ENCODE measurements around the gene GPR35.

Gene GPR35

GRCh38 chr2:240624950-240625621 is at the start of gene GPR35:
Gene GPR35, plus strand, starts transcription at chr2:240625480. Its CDS starts 4,473 bp downstream, at chr2:240629953.
- no peak within 1 kb of the TSS for H3K9ac ChIP-seq (ENCODE audit: low read depth in 1 of 2, low read length in 2 of 2)
- H3K9me3 ChIP-seq (ENCODE audit: control insufficient read depth in 2 of 2, low read length in 2 of 2), result no peaks in the 10 kb centered on the region
- H3K36me3 ChIP-seq (ENCODE audit: control insufficient read depth in 2 of 2, insufficient read depth in 2 of 2, low read length in 2 of 2), result peaks cover 7 to 15% of the 10 kb centered on the region in 2 donors
- H3K4me1 ChIP-seq (ENCODE audit: control insufficient read depth in 2 of 2, insufficient read depth in 2 of 2, low read length in 2 of 2), result peaks cover 10 to 11% of the 10 kb centered on the region in 2 donors
- H3K27ac ChIP-seq (ENCODE audit: low read depth in 2 of 2, low read length in 2 of 2), result peak within 1 kb of the TSS in 1 of 2 donors; percentile 67
- H3K4me3 ChIP-seq (ENCODE audit: low read length in 2 of 2), result peak within 1 kb of the TSS in 1 of 2 donors; percentile 20
- H3K27me3 ChIP-seq (ENCODE audit: control insufficient read depth in 2 of 2, insufficient read depth in 2 of 2, low read length in 2 of 2), result no peaks in the 10 kb centered on the region

- H3K27ac ChIP-seq (ENCODE audit: low read depth in 2 of 2, low read length in 2 of 2), result no peak overlapping the region
- no peaks in the 10 kb centered on the region for H3K9me3 ChIP-seq (ENCODE audit: control insufficient read depth in 2 of 2, low read length in 2 of 2)
- peaks cover 35 to 41% of the 10 kb centered on the region in 2 donors for H3K36me3 ChIP-seq (ENCODE audit: control insufficient read depth in 2 of 2, insufficient read depth in 2 of 2, low read length in 2 of 2)
- H3K4me3 ChIP-seq (ENCODE audit: low read length in 2 of 2), result no peak overlapping the region
- H3K4me1 ChIP-seq (ENCODE audit: control insufficient read depth in 2 of 2, insufficient read depth in 2 of 2, low read length in 2 of 2), result peaks cover 3 to 19% of the 10 kb centered on the region in 2 donors
- no peak overlapping the region for H3K9ac ChIP-seq (ENCODE audit: low read depth in 1 of 2, low read length in 2 of 2)
- H3K27me3 ChIP-seq (ENCODE audit: control insufficient read depth in 2 of 2, insufficient read depth in 2 of 2, low read length in 2 of 2), result no peaks in the 10 kb centered on the region
These were observed 49.2 kb upstream of the GPR35 start for GRCh38 chr2:240576036-240576435.

- Histone ChIP-seq H3K27ac (ENCODE audit: low read depth in 2 of 2, low read length in 2 of 2) (no peak overlapping the region), H3K4me1 (ENCODE audit: control insufficient read depth in 2 of 2, insufficient read depth in 2 of 2, low read length in 2 of 2) (peaks cover 3 to 17% of the 10 kb centered on the region in 2 donors)
These were observed 48.7 kb upstream of the GPR35 start for GRCh38 chr2:240576436-240577205.

GRCh38 chr2:240577281-240578109 is 47.8 kb upstream of the GPR35 start:
- H3K9me3 ChIP-seq (ENCODE audit: control insufficient read depth in 2 of 2, low read length in 2 of 2), result no peaks in the 10 kb centered on the region
- no peaks in the 10 kb centered on the region for H3K27me3 ChIP-seq (ENCODE audit: control insufficient read depth in 2 of 2, insufficient read depth in 2 of 2, low read length in 2 of 2)
- peaks cover 3 to 17% of the 10 kb centered on the region in 2 donors for H3K4me1 ChIP-seq (ENCODE audit: control insufficient read depth in 2 of 2, insufficient read depth in 2 of 2, low read length in 2 of 2)
- H3K9ac ChIP-seq (ENCODE audit: low read depth in 1 of 2, low read length in 2 of 2), result no peak overlapping the region
- H3K27ac ChIP-seq (ENCODE audit: low read depth in 2 of 2, low read length in 2 of 2), result no peak overlapping the region
- H3K36me3 ChIP-seq (ENCODE audit: control insufficient read depth in 2 of 2, insufficient read depth in 2 of 2, low read length in 2 of 2), result peaks cover 33 to 41% of the 10 kb centered on the region in 2 donors
- H3K4me3 ChIP-seq (ENCODE audit: low read length in 2 of 2), result no peak overlapping the region

More at GRCh38 chr2:240576436-240577205, 48.7 kb upstream of the GPR35 start:
- Histone ChIP-seq H3K9ac (ENCODE audit: low read depth in 1 of 2, low read length in 2 of 2) (no peak overlapping the region), H3K27me3 (ENCODE audit: control insufficient read depth in 2 of 2, insufficient read depth in 2 of 2, low read length in 2 of 2) (no peaks in the 10 kb centered on the region), H3K36me3 (ENCODE audit: control insufficient read depth in 2 of 2, insufficient read depth in 2 of 2, low read length in 2 of 2) (peaks cover 35 to 41% of the 10 kb centered on the region in 2 donors), H3K9me3 (ENCODE audit: control insufficient read depth in 2 of 2, low read length in 2 of 2) (no peaks in the 10 kb centered on the region), H3K4me3 (ENCODE audit: low read length in 2 of 2) (no peak overlapping the region)

- H3K27ac ChIP-seq (ENCODE audit: low read depth in 2 of 2, low read length in 2 of 2), result no peak overlapping the region
- peaks cover 3 to 17% of the 10 kb centered on the region in 2 donors for H3K4me1 ChIP-seq (ENCODE audit: control insufficient read depth in 2 of 2, insufficient read depth in 2 of 2, low read length in 2 of 2)
- H3K9ac ChIP-seq (ENCODE audit: low read depth in 1 of 2, low read length in 2 of 2), result no peak overlapping the region
- no peak overlapping the region for H3K4me3 ChIP-seq (ENCODE audit: low read length in 2 of 2)
- no peaks in the 10 kb centered on the region for H3K9me3 ChIP-seq (ENCODE audit: control insufficient read depth in 2 of 2, low read length in 2 of 2)
- peaks cover 33 to 41% of the 10 kb centered on the region in 2 donors for H3K36me3 ChIP-seq (ENCODE audit: control insufficient read depth in 2 of 2, insufficient read depth in 2 of 2, low read length in 2 of 2)
- no peaks in the 10 kb centered on the region for H3K27me3 ChIP-seq (ENCODE audit: control insufficient read depth in 2 of 2, insufficient read depth in 2 of 2, low read length in 2 of 2)
These were observed 47.2 kb upstream of the GPR35 start for GRCh38 chr2:240578110-240578450.

- Histone ChIP-seq H3K9me3 (ENCODE audit: control insufficient read depth in 2 of 2, low read length in 2 of 2) (no peaks in the 10 kb centered on the region), H3K36me3 (ENCODE audit: control insufficient read depth in 2 of 2, insufficient read depth in 2 of 2, low read length in 2 of 2) (peaks cover 33 to 43% of the 10 kb centered on the region in 2 donors), H3K4me3 (ENCODE audit: low read length in 2 of 2) (no peak overlapping the region), H3K4me1 (ENCODE audit: control insufficient read depth in 2 of 2, insufficient read depth in 2 of 2, low read length in 2 of 2) (peaks cover 3 to 17% of the 10 kb centered on the region in 2 donors), H3K27me3 (ENCODE audit: control insufficient read depth in 2 of 2, insufficient read depth in 2 of 2, low read length in 2 of 2) (no peaks in the 10 kb centered on the region), H3K9ac (ENCODE audit: low read depth in 1 of 2, low read length in 2 of 2) (no peak overlapping the region), H3K27ac (ENCODE audit: low read depth in 2 of 2, low read length in 2 of 2) (no peak overlapping the region)
These were observed 46.8 kb upstream of the GPR35 start for GRCh38 chr2:240578488-240578887.

GRCh38 chr2:240579071-240579762 is 46.1 kb upstream of the GPR35 start:
- Histone ChIP-seq H3K9me3 (ENCODE audit: control insufficient read depth in 2 of 2, low read length in 2 of 2) (no peaks in the 10 kb centered on the region), H3K27me3 (ENCODE audit: control insufficient read depth in 2 of 2, insufficient read depth in 2 of 2, low read length in 2 of 2) (no peaks in the 10 kb centered on the region), H3K27ac (ENCODE audit: low read depth in 2 of 2, low read length in 2 of 2) (peak overlapping the region in 1 of 2 donors; percentile 68), H3K4me1 (ENCODE audit: control insufficient read depth in 2 of 2, insufficient read depth in 2 of 2, low read length in 2 of 2) (peaks cover 3 to 17% of the 10 kb centered on the region in 2 donors), H3K9ac (ENCODE audit: low read depth in 1 of 2, low read length in 2 of 2) (no peak overlapping the region), H3K4me3 (ENCODE audit: low read length in 2 of 2) (no peak overlapping the region), H3K36me3 (ENCODE audit: control insufficient read depth in 2 of 2, insufficient read depth in 2 of 2, low read length in 2 of 2) (peaks cover 29 to 39% of the 10 kb centered on the region in 2 donors)

- Histone ChIP-seq H3K36me3 (ENCODE audit: control insufficient read depth in 2 of 2, insufficient read depth in 2 of 2, low read length in 2 of 2) (peaks cover 21 to 31% of the 10 kb centered on the region in 2 donors), H3K4me3 (ENCODE audit: low read length in 2 of 2) (no peak overlapping the region), H3K9me3 (ENCODE audit: control insufficient read depth in 2 of 2, low read length in 2 of 2) (no peaks in the 10 kb centered on the region), H3K4me1 (ENCODE audit: control insufficient read depth in 2 of 2, insufficient read depth in 2 of 2, low read length in 2 of 2) (peaks cover 9 to 22% of the 10 kb centered on the region in 2 donors), H3K27me3 (ENCODE audit: control insufficient read depth in 2 of 2, insufficient read depth in 2 of 2, low read length in 2 of 2) (no peaks in the 10 kb centered on the region), H3K27ac (ENCODE audit: low read depth in 2 of 2, low read length in 2 of 2) (peak overlapping the region in 1 of 2 donors; percentile 68), H3K9ac (ENCODE audit: low read depth in 1 of 2, low read length in 2 of 2) (no peak overlapping the region)
These were observed 45.3 kb upstream of the GPR35 start for GRCh38 chr2:240579771-240580614.

- Histone ChIP-seq H3K9me3 (ENCODE audit: control insufficient read depth in 2 of 2, low read length in 2 of 2) (no peaks in the 10 kb centered on the region), H3K36me3 (ENCODE audit: control insufficient read depth in 2 of 2, insufficient read depth in 2 of 2, low read length in 2 of 2) (peaks cover 11 to 18% of the 10 kb centered on the region in 2 donors), H3K27ac (ENCODE audit: low read depth in 2 of 2, low read length in 2 of 2) (no peak overlapping the region), H3K4me1 (ENCODE audit: control insufficient read depth in 2 of 2, insufficient read depth in 2 of 2, low read length in 2 of 2) (peaks cover 17 to 30% of the 10 kb centered on the region in 2 donors), H3K4me3 (ENCODE audit: low read length in 2 of 2) (no peak overlapping the region), H3K27me3 (ENCODE audit: control insufficient read depth in 2 of 2, insufficient read depth in 2 of 2, low read length in 2 of 2) (no peaks in the 10 kb centered on the region), H3K9ac (ENCODE audit: low read depth in 1 of 2, low read length in 2 of 2) (no peak overlapping the region)
These were observed 43.5 kb upstream of the GPR35 start for GRCh38 chr2:240581811-240582210.

Data from mucosa of rectum (tissue), 2 donors.